Common myeloid progenitor, CD34-positive (primary cell): ENCODE data around the gene NRARP.
"Not testable (repeated sequence)": the region's sequence is repeated elsewhere in the genome, so short reads cannot be mapped to it uniquely, and the experiment has no call there.

ENCODE experiments used
- CTCF ChIA-PET: fragments of 350-600 bp; sonication (Branson Sonifier 250); formaldehyde crosslinking; loops from one replicate; lab custom pipeline; 2021; ENCODE audit warnings: antibody characterized with exemption; lab: Charles Lee
- POLR2A ChIA-PET: fragments of 350-600 bp; sonication (Branson Sonifier 250); formaldehyde crosslinking; loops from one replicate; lab custom pipeline; 2021; ENCODE audit warnings: antibody characterized with exemption; lab: Charles Lee
- DNase-seq, 3 donors: peaks; one replicate each; pipeline versions ENCODE4 v3.0.0 to v3.0.0-alpha.2; 2013
- H3K27ac ChIP-seq, 2 experiments: 1 replicate in 1 of 2; 2 replicates in 1 of 2; pipeline ENCODE4 v1.7.0; 2013; ENCODE audit warnings: inconsistent platforms in 2 of 2, low read length in 2 of 2, mild to moderate bottlenecking in 2 of 2, low read depth in 1 of 2, moderate library complexity in 1 of 2; ENCODE audit not compliant: severe bottlenecking in 2 of 2, insufficient read depth in 1 of 2, poor library complexity in 1 of 2
- H3K27me3 ChIP-seq, 5 experiments: replicated peaks in 2 of 5; 1 replicate in 3 of 5; 2 replicates in 2 of 5; pipeline versions ENCODE4 v1.6.1 to v1.7.0; 2013; ENCODE audit warnings: low read length in 4 of 5, mild to moderate bottlenecking in 2 of 5, moderate library complexity in 2 of 5, inconsistent platforms in 1 of 5; ENCODE audit not compliant: insufficient read depth in 5 of 5, control insufficient read depth in 4 of 5
- H3K36me3 ChIP-seq, 4 experiments: 1 replicate in 2 of 4; 2 replicates in 2 of 4; pipeline versions ENCODE4 v1.6.1 to v1.7.0; 2013; ENCODE audit warnings: low read length in 3 of 4, control low read depth in 1 of 4, mild to moderate bottlenecking in 1 of 4; ENCODE audit not compliant: control insufficient read depth in 4 of 4, insufficient read depth in 4 of 4
- H3K4me1 ChIP-seq, 4 experiments: 1 replicate in 3 of 4; 2 replicates in 1 of 4; pipeline versions ENCODE4 v1.6.1 to v1.7.1; 2013; ENCODE audit warnings: low read length in 3 of 4, mild to moderate bottlenecking in 3 of 4, control low read depth in 1 of 4, inconsistent platforms in 1 of 4, moderate library complexity in 1 of 4; ENCODE audit not compliant: control insufficient read depth in 4 of 4, insufficient read depth in 4 of 4; ENCODE audit errors: control extremely low read depth in 1 of 4
- H3K4me3 ChIP-seq, 7 experiments: 1 replicate in 4 of 7; 2 replicates in 3 of 7; pipeline versions ENCODE4 v1.5.1 to v1.7.0; 2013; ENCODE audit warnings: mild to moderate bottlenecking in 7 of 7, low read length in 6 of 7, moderate library complexity in 6 of 7, inconsistent platforms in 2 of 7, low read depth in 2 of 7, control low read depth in 1 of 7; ENCODE audit not compliant: insufficient read depth in 4 of 7, control insufficient read depth in 1 of 7; ENCODE audit errors: extremely low read depth in 1 of 7
- H3K9me3 ChIP-seq, 5 experiments: 1 replicate in 4 of 5; 2 replicates in 1 of 5; pipeline versions ENCODE4 v1.6.1 to v1.7.1; 2013; ENCODE audit warnings: low read length in 4 of 5, mild to moderate bottlenecking in 2 of 5, inconsistent platforms in 1 of 5, low read depth in 1 of 5, moderate library complexity in 1 of 5; ENCODE audit not compliant: control insufficient read depth in 4 of 5, insufficient read depth in 2 of 5; ENCODE audit errors: control extremely low read depth in 1 of 5
- WGBS: methylation state at CpG from one replicate; pipeline ENCODE4 v1.1.5; 2013; ENCODE audit not compliant: insufficient coverage; 5-methylcytosine and 5-hydroxymethylcytosine counted together

NRARP gene

DNA sequence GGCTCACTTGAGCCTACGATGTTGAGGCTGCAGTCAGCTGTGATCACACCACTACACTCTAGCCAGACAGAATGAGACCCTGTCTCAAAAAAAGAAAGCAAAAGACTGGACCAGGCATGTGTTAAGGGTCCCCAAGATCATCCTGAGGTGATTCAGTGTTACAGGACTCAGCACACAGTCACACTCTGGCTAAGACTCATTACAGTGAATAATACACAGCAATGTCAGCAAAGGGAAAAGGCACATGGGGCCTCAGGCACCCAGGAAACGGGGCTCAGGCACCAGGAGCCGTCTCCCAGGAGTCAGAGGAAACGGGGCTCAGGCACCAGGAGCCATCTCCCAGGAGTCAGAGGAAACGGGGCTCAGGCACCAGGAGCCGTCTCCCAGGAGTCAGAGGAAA lies 39.2 kb upstream of the NRARP start:
- peaks cover 0 to 9% (median 1%) of the 10 kb centered on the region in 5 experiments for H3K9me3 ChIP-seq
- ChIA-PET CTCF (no interaction called here), POLR2A (no interaction called here)
- no peaks in the 10 kb centered on the region for H3K27me3 ChIP-seq
- no peaks in the 10 kb centered on the region for H3K4me1 ChIP-seq
- WGBS: 100% methylated on average over 3 of the region's 6 CpGs
- peaks cover 0 to 8% (median 0%) of the 10 kb centered on the region in 4 experiments for H3K36me3 ChIP-seq
- H3K27ac ChIP-seq: no peak overlapping the region
- H3K4me3 ChIP-seq: no peak overlapping the region
- no peak for DNase-seq

DNA sequence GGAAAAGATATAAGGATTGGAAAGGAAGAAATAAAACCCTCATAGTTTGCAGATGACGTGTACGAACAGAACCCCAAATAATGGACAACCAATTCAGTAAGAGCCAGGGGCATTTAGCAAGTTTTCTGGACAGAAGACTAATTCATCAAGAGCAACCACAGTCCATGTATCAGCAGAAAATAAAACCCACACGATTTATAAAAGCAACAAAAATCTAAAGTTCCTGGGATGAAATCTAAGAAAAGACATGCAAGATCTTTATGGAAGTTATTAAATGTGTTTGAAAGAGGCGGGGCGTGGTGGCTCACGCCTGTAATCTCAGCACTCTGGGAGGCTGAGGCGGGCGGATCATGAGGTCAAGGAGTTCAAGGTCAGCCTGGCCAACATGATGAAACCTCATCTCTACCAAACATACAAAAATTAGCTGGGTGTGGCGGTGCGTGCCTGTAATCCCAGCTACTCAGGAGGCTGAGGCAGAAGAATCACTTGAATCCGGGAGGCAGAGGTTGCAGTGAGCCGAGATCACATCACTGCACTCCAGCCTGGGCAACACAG lies 37.9 kb upstream of the NRARP start:
- H3K4me1 ChIP-seq, H3K27me3 ChIP-seq, CTCF ChIA-PET, H3K36me3 ChIP-seq, H3K4me3 ChIP-seq, POLR2A ChIA-PET, DNase-seq, H3K27ac ChIP-seq: not testable (repeated sequence)
- H3K9me3 ChIP-seq: peaks cover 0 to 11% (median 1%) of the 10 kb centered on the region in 5 experiments
- 96% methylated on average over 5 of the region's 12 CpGs for WGBS

DNA sequence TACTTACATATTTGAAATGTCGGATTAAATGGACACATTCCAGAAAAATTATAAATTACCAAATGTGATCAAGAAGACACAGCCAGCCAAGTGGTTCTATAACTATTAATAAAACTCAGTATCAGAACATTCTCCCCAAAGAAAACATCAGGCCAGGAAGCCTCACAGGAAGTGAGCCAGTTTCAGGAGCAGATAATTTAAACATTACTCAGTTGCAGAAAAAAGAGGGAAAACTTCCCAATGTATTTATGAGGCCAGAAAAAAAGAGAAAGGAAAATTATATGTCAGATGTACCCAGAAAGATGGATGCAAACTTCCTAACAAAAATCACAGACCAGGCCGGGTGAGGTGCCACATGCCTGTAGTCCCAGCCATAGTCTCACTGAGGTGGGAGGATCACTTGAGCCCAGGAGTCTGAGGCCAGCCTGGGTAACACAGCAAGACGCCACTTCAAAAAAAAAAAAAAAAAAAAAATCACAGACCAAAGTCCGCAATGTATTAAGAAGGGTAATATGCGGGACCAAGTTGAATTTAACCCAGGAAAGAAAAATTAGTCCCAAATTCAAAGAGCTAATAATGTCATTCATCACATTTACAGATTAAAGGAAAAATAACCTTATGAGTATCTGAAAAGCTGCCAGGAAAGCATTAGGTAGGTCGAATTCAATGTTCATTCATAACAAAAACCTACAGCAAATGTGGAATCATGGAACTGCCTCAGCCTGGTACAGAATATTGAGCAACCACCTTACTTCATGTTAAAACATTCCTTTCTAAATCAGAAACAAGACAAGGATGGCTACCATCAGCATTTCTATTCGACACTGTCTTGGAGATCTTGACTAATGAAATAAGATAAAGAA lies 37.2 kb upstream of the NRARP start:
- Histone ChIP-seq H3K9me3 (peaks cover 0 to 11% (median 1%) of the 10 kb centered on the region in 5 experiments), H3K36me3 (peaks cover 0 to 4% (median 0%) of the 10 kb centered on the region in 4 experiments), H3K4me1 (no peaks in the 10 kb centered on the region), H3K27me3 (no peaks in the 10 kb centered on the region), H3K27ac (no peak overlapping the region), H3K4me3 (no peak overlapping the region)
- CTCF ChIA-PET: no interaction called here
- WGBS: 86% methylated on average over 2 of the region's 7 CpGs
- no peak for DNase-seq
- POLR2A ChIA-PET: no interaction called here

DNA sequence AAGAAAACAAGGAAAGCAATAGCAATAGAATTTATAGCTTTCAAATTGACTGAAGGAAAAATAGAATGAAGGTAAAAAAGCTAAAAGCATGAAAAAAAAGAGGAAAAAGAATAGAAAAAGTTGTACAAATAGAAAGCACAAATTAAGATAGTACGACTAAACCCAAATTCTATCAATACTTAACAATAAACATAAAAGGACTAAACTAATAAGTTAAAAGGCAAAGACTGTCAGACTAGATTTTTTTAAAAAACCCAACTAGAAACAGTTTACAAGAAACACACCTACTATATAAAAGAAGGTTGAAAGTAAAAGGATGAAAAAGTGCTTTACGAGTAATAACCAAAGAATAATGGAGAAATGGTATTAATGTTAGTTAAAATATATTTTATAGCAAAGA lies 34.7 kb upstream of the NRARP start:
- Histone ChIP-seq H3K27me3 (no peaks in the 10 kb centered on the region), H3K27ac (no peak overlapping the region), H3K4me1 (no peaks in the 10 kb centered on the region), H3K9me3 (peaks cover 0 to 7% (median 0%) of the 10 kb centered on the region in 5 experiments), H3K4me3 (no peak overlapping the region), H3K36me3 (peaks cover 0 to 4% (median 0%) of the 10 kb centered on the region in 4 experiments)
- POLR2A ChIA-PET: no interaction called here
- WGBS: no CpG with 5 or more reads among the region's 2 CpGs
- DNase-seq: no peak
- CTCF ChIA-PET: interaction anchor here (1.3 kb wide), 1 partner anchor 17 kb away, joined by 3 read pairs; no protein-coding TSS in a partner anchor

DNA sequence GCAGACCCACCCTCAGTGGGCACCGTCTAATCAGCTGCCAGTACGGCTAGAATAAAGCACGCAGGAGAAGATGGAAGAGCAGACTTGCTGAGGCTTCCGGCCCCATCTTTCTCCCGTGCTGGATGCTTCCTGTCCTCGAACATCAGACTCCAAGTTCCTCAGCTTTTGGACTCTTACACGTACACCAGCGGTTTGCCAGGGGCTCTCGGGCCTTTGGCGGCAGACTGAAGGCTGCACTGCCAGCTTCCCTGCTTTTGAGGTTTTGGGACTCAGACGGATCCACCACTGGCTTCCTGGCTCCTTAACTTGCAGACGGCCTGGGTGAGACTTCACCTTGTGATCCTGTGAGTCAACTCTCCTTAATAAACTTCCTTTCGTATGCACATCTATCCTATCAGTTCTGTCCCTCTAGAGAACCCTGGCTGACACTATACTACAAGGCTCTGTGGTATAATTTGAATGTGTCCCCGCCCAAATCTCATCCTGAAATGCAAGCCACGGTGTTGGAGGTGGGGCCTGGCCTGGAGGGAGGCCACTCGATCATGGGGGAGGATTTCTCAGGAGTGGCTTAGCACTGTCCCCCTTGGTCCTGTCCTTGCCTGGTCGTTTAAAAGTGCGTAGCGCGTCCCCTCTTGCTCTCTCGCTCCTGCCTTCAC lies 31.1 kb upstream of the NRARP start:
- WGBS: 93% methylated on average over 18 of the region's 21 CpGs
- no peak for DNase-seq
- ChIA-PET POLR2A (no interaction called here), CTCF (no interaction called here)
- Histone ChIP-seq H3K27me3 (no peaks in the 10 kb centered on the region), H3K36me3 (peaks cover 0 to 4% (median 0%) of the 10 kb centered on the region in 4 experiments), H3K27ac (no peak overlapping the region), H3K4me3 (no peak overlapping the region), H3K9me3 (peaks cover 0 to 7% (median 0%) of the 10 kb centered on the region in 5 experiments), H3K4me1 (no peaks in the 10 kb centered on the region)

DNA sequence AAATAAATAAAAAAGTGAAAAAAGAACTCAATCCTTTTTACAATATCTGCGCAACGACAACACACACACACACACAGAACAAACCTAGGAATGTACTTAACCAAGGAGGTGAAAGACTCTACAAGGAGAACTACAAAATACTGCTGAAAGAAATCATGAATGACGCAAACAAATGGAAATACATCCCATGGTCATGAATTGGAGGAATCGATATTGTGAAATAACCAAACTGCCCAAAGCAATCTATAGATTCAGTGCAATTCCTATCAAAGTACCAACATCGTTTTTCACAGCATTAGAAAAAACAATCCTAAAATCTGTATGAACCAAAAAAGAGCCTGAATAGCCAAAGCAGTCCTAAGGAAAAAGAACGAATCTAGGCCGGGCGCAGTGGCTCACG lies 29.9 kb upstream of the NRARP start:
- Histone ChIP-seq H3K4me3 (no peak overlapping the region), H3K27ac (no peak overlapping the region), H3K9me3 (peaks cover 0 to 5% (median 0%) of the 10 kb centered on the region in 5 experiments), H3K27me3 (no peaks in the 10 kb centered on the region), H3K4me1 (peaks cover 0 to 5% (median under 1%) of the 10 kb centered on the region in 4 experiments), H3K36me3 (peaks cover 0 to 4% (median 0%) of the 10 kb centered on the region in 4 experiments)
- WGBS: 90% methylated on average over 2 of the region's 9 CpGs
- DNase-seq: no peak
- CTCF ChIA-PET: no interaction called here
- POLR2A ChIA-PET: no interaction called here
